PFSK-1 (cell line): ENCODE data around the gene CNTFR.

ENCODE experiments used
- FOXP2 ChIP-seq: optimal IDR thresholded peaks from 2 replicates; pipeline ENCODE3; 2011; ENCODE audit warnings: borderline replicate concordance, control low read depth, inconsistent platforms; ENCODE audit not compliant: insufficient read depth; ENCODE audit errors: extremely low read length, extremely low read depth
- POLR2AphosphoS5 ChIP-seq: IDR thresholded peaks from 2 replicates; pipeline ENCODE4 v1.6.1; 2012; ENCODE audit warnings: low read depth, mild to moderate bottlenecking, control low read depth, low read length, moderate library complexity
- SIN3A ChIP-seq: IDR thresholded peaks from 2 replicates; pipeline ENCODE4 v1.6.1; 2012; ENCODE audit warnings: mild to moderate bottlenecking, low read length, moderate library complexity, borderline replicate concordance; ENCODE audit not compliant: insufficient read depth
- TAF1 ChIP-seq: IDR thresholded peaks from 2 replicates; pipeline ENCODE4 v1.6.1; 2012; ENCODE audit warnings: low read length, control low read depth, borderline replicate concordance; ENCODE audit not compliant: insufficient read depth
- TF ChIP-seq, protein P1 (sequence below), 2 experiments: IDR thresholded peaks; 2 replicates each; pipeline versions ENCODE4 v1.6.1 to v1.8.0; 2011 to 2012; ENCODE audit warnings: low read depth in 2 of 2, low read length in 2 of 2, control low read depth in 1 of 2, inconsistent platforms in 1 of 2, mild to moderate bottlenecking in 1 of 2, moderate library complexity in 1 of 2; ENCODE audit not compliant: insufficient read depth in 1 of 2

Gene CNTFR

DNA sequence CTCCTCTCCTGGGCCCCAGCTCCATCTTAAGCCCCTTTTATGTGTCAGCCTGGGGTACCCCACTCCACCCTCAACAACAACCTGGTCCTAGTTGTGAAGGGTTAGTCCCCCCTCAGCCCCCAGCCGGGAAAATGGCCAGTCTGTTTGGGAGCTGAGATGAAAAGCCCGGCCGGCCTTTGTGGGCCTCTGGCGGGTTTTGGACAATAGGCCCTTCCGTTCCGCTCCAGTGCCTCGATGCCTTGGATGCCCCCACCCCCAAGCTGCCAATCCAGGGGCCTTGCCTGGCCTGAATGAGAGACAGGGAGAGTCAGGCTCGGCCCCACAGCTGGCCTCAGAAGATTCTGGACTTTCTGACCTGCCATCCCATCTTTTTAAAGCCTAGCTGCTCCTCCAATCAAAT is 9.2 kb downstream of the CNTFR start:
- TF ChIP-seq POLR2AphosphoS5 (no peak), FOXP2 (no peak), TAF1 (no peak), SIN3A (no peak)
- TF ChIP-seq, protein P1, sequence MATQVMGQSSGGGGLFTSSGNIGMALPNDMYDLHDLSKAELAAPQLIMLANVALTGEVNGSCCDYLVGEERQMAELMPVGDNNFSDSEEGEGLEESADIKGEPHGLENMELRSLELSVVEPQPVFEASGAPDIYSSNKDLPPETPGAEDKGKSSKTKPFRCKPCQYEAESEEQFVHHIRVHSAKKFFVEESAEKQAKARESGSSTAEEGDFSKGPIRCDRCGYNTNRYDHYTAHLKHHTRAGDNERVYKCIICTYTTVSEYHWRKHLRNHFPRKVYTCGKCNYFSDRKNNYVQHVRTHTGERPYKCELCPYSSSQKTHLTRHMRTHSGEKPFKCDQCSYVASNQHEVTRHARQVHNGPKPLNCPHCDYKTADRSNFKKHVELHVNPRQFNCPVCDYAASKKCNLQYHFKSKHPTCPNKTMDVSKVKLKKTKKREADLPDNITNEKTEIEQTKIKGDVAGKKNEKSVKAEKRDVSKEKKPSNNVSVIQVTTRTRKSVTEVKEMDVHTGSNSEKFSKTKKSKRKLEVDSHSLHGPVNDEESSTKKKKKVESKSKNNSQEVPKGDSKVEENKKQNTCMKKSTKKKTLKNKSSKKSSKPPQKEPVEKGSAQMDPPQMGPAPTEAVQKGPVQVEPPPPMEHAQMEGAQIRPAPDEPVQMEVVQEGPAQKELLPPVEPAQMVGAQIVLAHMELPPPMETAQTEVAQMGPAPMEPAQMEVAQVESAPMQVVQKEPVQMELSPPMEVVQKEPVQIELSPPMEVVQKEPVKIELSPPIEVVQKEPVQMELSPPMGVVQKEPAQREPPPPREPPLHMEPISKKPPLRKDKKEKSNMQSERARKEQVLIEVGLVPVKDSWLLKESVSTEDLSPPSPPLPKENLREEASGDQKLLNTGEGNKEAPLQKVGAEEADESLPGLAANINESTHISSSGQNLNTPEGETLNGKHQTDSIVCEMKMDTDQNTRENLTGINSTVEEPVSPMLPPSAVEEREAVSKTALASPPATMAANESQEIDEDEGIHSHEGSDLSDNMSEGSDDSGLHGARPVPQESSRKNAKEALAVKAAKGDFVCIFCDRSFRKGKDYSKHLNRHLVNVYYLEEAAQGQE (IDR thresholded peaks at IDR 0.05; ENCODE audit: insufficient read depth in 1 of 2, low read depth in 2 of 2, low read length in 2 of 2), result no peak

DNA sequence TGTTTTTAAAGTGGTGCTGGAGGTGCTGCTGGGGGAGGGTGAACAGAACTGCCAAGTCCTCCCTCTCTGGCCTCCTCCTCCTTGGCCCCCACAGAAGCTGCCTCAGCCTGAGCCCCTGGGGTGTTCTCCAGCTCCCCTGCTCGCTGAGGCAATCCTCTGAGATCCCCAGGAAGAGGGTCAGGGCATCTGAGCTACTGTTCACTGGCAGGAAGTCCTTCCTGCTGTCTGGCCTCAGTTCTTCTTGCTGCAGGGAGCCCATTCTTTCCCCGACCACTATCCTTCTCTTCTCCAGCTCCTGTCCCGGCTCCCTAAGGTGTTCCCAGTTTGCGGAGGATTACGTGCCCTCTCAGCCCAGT is 9.7 kb downstream of the CNTFR start:
- TF ChIP-seq TAF1 (no peak), SIN3A (no peak), POLR2AphosphoS5 (no peak), FOXP2 (no peak)
- TF ChIP-seq, protein P1 (IDR thresholded peaks at IDR 0.05; ENCODE audit: insufficient read depth in 1 of 2, low read depth in 2 of 2, low read length in 2 of 2), result no peak

DNA sequence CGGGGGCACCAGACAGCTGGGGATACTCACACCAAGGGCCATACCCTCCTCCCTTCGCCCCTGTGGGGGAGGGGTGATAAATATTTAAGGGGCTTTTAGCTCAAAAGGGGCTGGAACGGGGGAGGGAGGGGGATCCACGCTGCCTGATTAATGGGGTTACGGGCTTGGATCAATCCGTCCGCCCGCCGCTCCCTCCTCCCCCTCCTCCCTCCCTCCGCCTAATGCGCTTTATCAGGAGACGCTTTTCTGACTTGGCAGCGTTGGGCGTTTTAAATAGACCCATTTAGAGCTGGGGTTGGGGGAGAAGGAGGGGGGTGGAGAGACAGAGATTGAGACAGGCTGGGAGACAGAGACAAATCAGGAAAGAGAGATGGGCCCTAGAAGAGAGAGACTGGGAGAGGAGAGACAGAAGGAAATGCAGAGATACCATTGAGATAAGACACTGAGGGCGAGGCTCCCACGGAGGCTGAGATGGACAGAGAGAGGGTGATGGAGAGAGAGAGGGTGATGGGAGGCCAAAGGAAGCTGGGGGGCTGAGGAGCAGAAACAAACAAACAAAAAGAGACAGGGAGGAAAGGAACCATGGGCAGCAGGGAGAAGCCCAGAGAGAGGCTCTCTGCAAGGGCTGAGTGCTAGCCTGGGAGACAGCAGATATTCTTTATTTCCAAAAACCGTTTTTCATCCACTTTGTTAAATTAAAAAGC is 10.3 kb downstream of the CNTFR start:
- TF ChIP-seq TAF1, result no peak

DNA sequence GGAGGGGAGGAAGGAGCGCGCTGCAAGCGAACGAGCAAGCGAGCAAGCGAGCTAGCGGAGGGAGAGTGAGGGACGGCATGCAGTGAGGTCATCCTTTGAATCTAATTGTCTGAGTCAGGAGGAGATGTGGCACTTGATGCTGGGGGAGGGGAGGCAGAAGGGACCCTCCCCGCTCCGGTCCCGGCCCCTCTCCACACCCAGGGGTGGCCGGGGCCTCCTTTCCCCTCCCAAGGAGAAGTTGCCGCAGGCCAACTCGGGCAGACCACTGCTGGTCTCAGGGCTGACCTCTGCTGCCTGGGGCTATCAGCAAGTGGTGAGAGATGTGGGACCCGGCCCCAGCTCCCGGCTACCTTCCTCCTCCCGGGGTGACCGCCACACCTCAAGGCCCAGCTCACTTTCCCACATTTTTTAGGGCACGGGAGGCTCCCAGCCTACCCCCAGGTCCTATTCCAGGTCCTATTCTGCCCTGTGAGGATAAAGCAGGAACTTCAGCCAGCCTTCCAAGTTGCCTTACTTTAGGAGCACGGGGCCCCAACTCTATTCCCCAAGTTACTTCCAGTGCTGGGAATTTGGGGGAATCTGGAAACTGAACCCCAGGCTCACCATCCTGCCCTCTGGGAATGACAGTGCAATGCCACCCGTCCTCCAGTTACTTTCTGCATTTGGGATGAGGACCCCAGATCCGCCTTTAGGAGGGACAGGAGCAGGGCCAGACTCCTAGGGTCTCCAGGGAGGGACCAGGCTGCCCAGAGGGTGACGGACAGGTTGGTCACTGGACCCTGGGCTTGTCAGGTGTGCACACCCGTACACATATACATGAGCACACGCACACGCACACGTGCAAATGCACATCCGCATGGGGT is 11.1 kb downstream of the CNTFR start:
- TF ChIP-seq, protein P1 (IDR thresholded peaks at IDR 0.05; ENCODE audit: insufficient read depth in 1 of 2, low read depth in 2 of 2, low read length in 2 of 2), result no peak
- TF ChIP-seq TAF1 (no peak), POLR2AphosphoS5 (no peak), SIN3A (no peak), FOXP2 (no peak)

DNA sequence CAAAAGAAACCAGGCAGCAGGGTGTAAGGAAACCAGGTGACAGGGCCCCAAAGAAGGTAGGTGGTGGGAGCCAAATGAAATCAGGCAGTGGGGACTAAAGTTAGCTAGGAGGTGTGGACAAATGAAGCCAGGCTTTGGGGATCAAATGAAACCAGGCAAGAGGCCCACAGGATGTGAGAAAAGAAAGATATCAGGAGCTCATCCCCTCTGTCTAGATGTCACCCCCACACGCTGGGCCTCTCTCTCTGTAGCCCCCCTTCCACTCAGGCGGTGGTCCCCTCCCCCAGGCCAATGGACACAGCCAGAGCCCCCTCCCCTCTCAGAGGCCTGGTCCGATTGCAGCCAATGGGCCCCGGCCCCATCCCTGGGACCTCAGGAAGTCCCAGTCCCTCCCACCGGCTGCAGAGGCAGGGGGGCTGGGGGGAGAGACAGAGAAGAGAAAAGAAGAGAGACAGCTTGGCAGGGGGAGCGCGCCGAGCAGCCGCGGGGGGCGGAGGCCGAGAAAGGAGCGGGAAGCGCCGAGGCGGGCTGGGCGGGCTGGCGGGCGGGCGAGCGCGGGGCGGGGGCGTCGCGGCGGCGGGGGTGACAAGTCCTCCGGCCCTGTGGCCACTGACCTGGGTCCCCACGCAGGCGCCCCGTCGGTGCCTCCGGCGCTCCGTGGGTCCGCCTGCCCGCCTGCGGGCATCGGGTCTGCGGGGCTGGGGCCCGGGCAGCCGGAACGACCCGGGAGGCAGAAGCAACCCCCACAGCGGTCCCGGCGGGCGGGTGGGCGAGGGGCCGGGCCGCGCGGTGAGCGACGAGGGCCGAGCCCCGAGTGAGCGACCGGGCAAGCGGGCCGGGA is 11.9 kb downstream of the CNTFR start:
- TF ChIP-seq SIN3A, result no peak
- TF ChIP-seq POLR2AphosphoS5, result no peak
- TF ChIP-seq, protein P1 (IDR thresholded peaks at IDR 0.05; ENCODE audit: insufficient read depth in 1 of 2, low read depth in 2 of 2, low read length in 2 of 2), result no peak
- no peak for TF ChIP-seq TAF1
- TF ChIP-seq FOXP2, result no peak
